ENCODE measurements around the gene RCAN2. TPM values are rescaled to one million over a fixed set of nuclear protein-coding genes. Genes with fewer than 3 reads are reported as not detected.

The RCAN2 gene
- total RNA-seq, 1 experiment from 2014 or later, result 0.05 TPM

DNA sequence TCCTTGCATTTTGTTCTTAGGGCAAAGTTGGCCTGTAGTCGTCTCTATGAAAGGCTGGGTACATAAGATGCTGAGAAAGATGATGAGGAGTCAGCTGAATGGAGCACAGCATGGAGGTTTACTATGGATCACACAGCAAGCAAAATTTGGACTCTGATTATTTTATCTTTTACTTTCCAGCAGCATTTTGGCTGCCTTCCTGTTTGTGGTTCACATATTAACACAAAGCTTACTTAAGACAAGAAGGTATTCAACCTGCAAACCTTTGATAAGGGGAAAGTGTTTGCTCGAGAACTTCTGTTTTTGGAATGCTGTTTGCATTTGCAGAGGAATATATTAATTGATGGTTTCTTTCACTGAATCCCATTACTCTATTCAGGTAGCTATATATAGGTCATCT, 217.3 kb downstream of the RCAN2 start:
- CTCF ChIA-PET, result no interaction called here

DNA sequence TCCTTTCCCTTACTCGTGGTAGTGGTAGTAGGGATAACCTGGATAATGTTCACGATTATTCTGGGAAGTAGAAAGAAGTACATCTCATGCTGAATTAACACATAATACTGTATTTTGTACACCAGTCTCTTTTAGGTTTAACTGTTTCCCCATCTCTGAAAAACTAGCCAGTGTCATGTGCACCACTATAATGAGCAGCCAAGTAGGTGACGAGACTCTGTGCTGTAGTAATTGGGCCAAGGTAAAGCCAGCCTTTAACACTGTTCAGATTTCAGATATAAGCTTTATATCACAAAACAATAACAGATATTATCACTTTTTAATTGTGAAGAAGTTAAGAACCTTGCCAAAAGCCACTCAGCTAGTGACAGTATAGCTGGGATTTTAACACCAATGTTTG, 219.5 kb downstream of the RCAN2 start:
- POLR2A ChIA-PET, result no interaction called here
- no peak for DNase-seq (ENCODE audit: low read depth, low spot score)
- intact Hi-C loops (cut with micrococcal nuclease; ENCODE audit: unreplicated experiment), result no loop called here
- CTCF ChIA-PET, result no interaction called here
- TF ChIP-seq TCF7L2 (IDR thresholded peaks at IDR 0.05; ENCODE audit: low read depth, low read length) (no peak), POLR2AphosphoS5 (IDR thresholded peaks at IDR 0.05; ENCODE audit: low read depth, low read length) (no peak), SIN3A (IDR thresholded peaks at IDR 0.05; ENCODE audit: borderline replicate concordance, insufficient read depth, low read depth, low read length) (no peak)
- TF ChIP-seq, protein P1, sequence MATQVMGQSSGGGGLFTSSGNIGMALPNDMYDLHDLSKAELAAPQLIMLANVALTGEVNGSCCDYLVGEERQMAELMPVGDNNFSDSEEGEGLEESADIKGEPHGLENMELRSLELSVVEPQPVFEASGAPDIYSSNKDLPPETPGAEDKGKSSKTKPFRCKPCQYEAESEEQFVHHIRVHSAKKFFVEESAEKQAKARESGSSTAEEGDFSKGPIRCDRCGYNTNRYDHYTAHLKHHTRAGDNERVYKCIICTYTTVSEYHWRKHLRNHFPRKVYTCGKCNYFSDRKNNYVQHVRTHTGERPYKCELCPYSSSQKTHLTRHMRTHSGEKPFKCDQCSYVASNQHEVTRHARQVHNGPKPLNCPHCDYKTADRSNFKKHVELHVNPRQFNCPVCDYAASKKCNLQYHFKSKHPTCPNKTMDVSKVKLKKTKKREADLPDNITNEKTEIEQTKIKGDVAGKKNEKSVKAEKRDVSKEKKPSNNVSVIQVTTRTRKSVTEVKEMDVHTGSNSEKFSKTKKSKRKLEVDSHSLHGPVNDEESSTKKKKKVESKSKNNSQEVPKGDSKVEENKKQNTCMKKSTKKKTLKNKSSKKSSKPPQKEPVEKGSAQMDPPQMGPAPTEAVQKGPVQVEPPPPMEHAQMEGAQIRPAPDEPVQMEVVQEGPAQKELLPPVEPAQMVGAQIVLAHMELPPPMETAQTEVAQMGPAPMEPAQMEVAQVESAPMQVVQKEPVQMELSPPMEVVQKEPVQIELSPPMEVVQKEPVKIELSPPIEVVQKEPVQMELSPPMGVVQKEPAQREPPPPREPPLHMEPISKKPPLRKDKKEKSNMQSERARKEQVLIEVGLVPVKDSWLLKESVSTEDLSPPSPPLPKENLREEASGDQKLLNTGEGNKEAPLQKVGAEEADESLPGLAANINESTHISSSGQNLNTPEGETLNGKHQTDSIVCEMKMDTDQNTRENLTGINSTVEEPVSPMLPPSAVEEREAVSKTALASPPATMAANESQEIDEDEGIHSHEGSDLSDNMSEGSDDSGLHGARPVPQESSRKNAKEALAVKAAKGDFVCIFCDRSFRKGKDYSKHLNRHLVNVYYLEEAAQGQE (IDR thresholded peaks at IDR 0.05; ENCODE audit: insufficient read depth in 1 of 2, low read depth in 2 of 2, low read length in 1 of 2), result no peak
- TF ChIP-seq, protein P2, sequence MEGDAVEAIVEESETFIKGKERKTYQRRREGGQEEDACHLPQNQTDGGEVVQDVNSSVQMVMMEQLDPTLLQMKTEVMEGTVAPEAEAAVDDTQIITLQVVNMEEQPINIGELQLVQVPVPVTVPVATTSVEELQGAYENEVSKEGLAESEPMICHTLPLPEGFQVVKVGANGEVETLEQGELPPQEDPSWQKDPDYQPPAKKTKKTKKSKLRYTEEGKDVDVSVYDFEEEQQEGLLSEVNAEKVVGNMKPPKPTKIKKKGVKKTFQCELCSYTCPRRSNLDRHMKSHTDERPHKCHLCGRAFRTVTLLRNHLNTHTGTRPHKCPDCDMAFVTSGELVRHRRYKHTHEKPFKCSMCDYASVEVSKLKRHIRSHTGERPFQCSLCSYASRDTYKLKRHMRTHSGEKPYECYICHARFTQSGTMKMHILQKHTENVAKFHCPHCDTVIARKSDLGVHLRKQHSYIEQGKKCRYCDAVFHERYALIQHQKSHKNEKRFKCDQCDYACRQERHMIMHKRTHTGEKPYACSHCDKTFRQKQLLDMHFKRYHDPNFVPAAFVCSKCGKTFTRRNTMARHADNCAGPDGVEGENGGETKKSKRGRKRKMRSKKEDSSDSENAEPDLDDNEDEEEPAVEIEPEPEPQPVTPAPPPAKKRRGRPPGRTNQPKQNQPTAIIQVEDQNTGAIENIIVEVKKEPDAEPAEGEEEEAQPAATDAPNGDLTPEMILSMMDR (IDR thresholded peaks at IDR 0.05), result no peak
- H3K27ac ChIP-seq (ENCODE audit: low read length), result no peak overlapping the region
- H3K36me3 ChIP-seq (ENCODE audit: control insufficient read depth, insufficient read depth, low read length), result no peaks in the 10 kb centered on the region
- no peaks in the 10 kb centered on the region for H3K9me3 ChIP-seq (ENCODE audit: control insufficient read depth, insufficient read depth, low read depth, low read length)
- no peaks in the 10 kb centered on the region; the same call in 1 of the 2 replicates for H3K27me3 ChIP-seq (ENCODE audit: control insufficient read depth, insufficient read depth, low read length)
- in situ Hi-C loops (cut with HindIII; ENCODE audit: low pct_unique_long_range_greater_than_20kb, low sequenced_read_pairs), result no loop called here
- no peak for ATAC-seq
- no peaks in the 10 kb centered on the region for H3K4me1 ChIP-seq (ENCODE audit: control insufficient read depth, insufficient read depth, low read length)
- no peak overlapping the region for H3K4me3 ChIP-seq (ENCODE audit: low read depth in 2 of 2, low read length in 2 of 2)
- no TSS peak for BruUV-seq (replicated peaks)

More for the DNA sequence above, 217.3 kb downstream of the RCAN2 start:
- intact Hi-C loops (cut with micrococcal nuclease; ENCODE audit: unreplicated experiment), result no loop called here
- H3K27me3 ChIP-seq (ENCODE audit: control insufficient read depth, insufficient read depth, low read length), result no peaks in the 10 kb centered on the region
- H3K4me1 ChIP-seq (ENCODE audit: control insufficient read depth, insufficient read depth, low read length), result no peaks in the 10 kb centered on the region
- H3K4me3 ChIP-seq (ENCODE audit: low read depth in 2 of 2, low read length in 2 of 2), result no peak overlapping the region
- H3K27ac ChIP-seq (ENCODE audit: low read length), result no peak overlapping the region
- ATAC-seq (no peak), DNase-seq (ENCODE audit: low read depth, low spot score) (no peak)
- no peaks in the 10 kb centered on the region for H3K9me3 ChIP-seq (ENCODE audit: control insufficient read depth, insufficient read depth, low read depth, low read length)
- no peak for TF ChIP-seq POLR2AphosphoS5 (IDR thresholded peaks at IDR 0.05; ENCODE audit: low read depth, low read length)
- TF ChIP-seq, protein P2 (IDR thresholded peaks at IDR 0.05), result no peak
- TF ChIP-seq SIN3A (IDR thresholded peaks at IDR 0.05; ENCODE audit: borderline replicate concordance, insufficient read depth, low read depth, low read length), result no peak
- TF ChIP-seq, protein P1 (IDR thresholded peaks at IDR 0.05; ENCODE audit: insufficient read depth in 1 of 2, low read depth in 2 of 2, low read length in 1 of 2), result no peak
- no peak for TF ChIP-seq TCF7L2 (IDR thresholded peaks at IDR 0.05; ENCODE audit: low read depth, low read length)
- BruUV-seq (replicated peaks), result no TSS peak
- in situ Hi-C loops (cut with HindIII; ENCODE audit: low pct_unique_long_range_greater_than_20kb, low sequenced_read_pairs), result no loop called here
- POLR2A ChIA-PET, result no interaction called here
- H3K36me3 ChIP-seq (ENCODE audit: control insufficient read depth, insufficient read depth, low read length), result no peaks in the 10 kb centered on the region
